Adrenal gland (tissue), 12 donors: ENCODE results near the gene C1orf52. TPM values are rescaled to one million over a fixed set of nuclear protein-coding genes. Genes with fewer than 3 reads are reported as not detected.

ENCODE experiments used
- DNase-seq, 7 donors: peaks; one replicate each; pipeline ENCODE4 v3.0.0-alpha.2; 2019 to 2020
- H3K27ac ChIP-seq, 5 donors: fragments of 200-600 bp; sonication (generic) in 4 of 5; 1 replicate in 3 of 5; 2 replicates in 2 of 5; pipeline versions ENCODE4 v1.5.1 to v1.8.0; 2016 to 2020; ENCODE audit warnings: mild to moderate bottlenecking in 1 of 5
- H3K27me3 ChIP-seq: fragments of 200-600 bp; 2 replicates; pipeline ENCODE4 v1.8.0; 2021
- H3K36me3 ChIP-seq, 2 donors: fragments of 200-600 bp; replicated peaks in 1 of 2; 1 replicate in 1 of 2; 2 replicates in 1 of 2; pipeline versions ENCODE4 v1.5.1 to v1.8.0; 2018 to 2022
- H3K4me1 ChIP-seq, 2 donors: fragments of 200-600 bp; replicated peaks in 1 of 2; 1 replicate in 1 of 2; 2 replicates in 1 of 2; pipeline versions ENCODE4 v1.5.1 to v1.8.0; 2018 to 2021
- H3K4me3 ChIP-seq, 4 donors: fragments of 200-600 bp; sonication (generic) in 3 of 4; one replicate each; pipeline ENCODE4 v1.5.1; 2016 to 2018
- H3K9me3 ChIP-seq, 3 donors: fragments of 200-600 bp; sonication (generic) in 1 of 3; replicated peaks in 1 of 3; 1 replicate in 2 of 3; 2 replicates in 1 of 3; pipeline versions ENCODE4 v1.5.1 to v1.8.0; 2016 to 2021
- CTCF ChIP-seq, 6 experiments: fragments of 450-650 bp in 4 of 6; fragments of 200-600 bp in 2 of 6; sonication (generic) in 1 of 6; IDR thresholded peaks; 1 replicate in 5 of 6; 2 replicates in 1 of 6; pipeline versions ENCODE4 v1.5.1 to v1.8.0; 2016 to 2021; ENCODE audit warnings: antibody characterized with exemption in 6 of 6, mild to moderate bottlenecking in 2 of 6, moderate library complexity in 1 of 6
- POLR2A ChIP-seq, 2 donors: fragments of 450-650 bp; IDR thresholded peaks; one replicate each; pipeline ENCODE4 v1.6.1; 2017; ENCODE audit warnings: antibody characterized with exemption in 2 of 2, mild to moderate bottlenecking in 2 of 2, moderate library complexity in 1 of 2
- WGBS, 4 donors: extraction: QIAGEN DNeasy Blood & Tissue Kit in 2 of 4; methylation state at CpG; one replicate each; pipeline versions ENCODE4 v1.1.5 to v1.1.7; 2013 to 2017; 5-methylcytosine and 5-hydroxymethylcytosine counted together
- intact Hi-C, 2 donors: fragments of 100-400 bp; cut with DNase I; formaldehyde crosslinking; loops; one replicate each; pipeline versions ENCODE4 v1.14.1 to v1.15.0; 2022 to 2023
- polyA plus RNA-seq, 3 donors: library from polyadenylated mRNA; stranded (reverse); fragments of 200-250 nt in 2 of 3; fragments of 350-450 nt in 1 of 3; fragmentation: Illumina TruSeq in 1 of 3; extraction: RNeasy Lipid Tissue Mini Kit (QIAGEN cat#74804) in 1 of 3; gene quantifications; one replicate each; pipeline ENCODE4 v1.2.3, GENCODE V29; 2013 to 2014
- total RNA-seq, 9 donors: library from RNA; depleted of rRNA in 4 of 9; stranded (reverse); fragments of >200 nt in 4 of 9; fragments of 120-200 nt in 1 of 9; fragmentation: NEBNext Ultra II Directional in 1 of 9; extraction: Animal tissue kit (Norgen Biotek cat#: 25700) in 1 of 9; gene quantifications; one replicate each; pipeline versions ENCODE4 v1.1.0 to v1.2.4, GENCODE V29; 2013 to 2023
- donor health status: healthy with polysubstance abuse.
- donor health status: Bipolar disorder and iron deficiency.
- donor health status: DM: yes; HTN: yes; CAD: no.
- donor health status: DM: no; HTN: no; CAD: no.
- donor health status: DM: no; HTN: no; CAD: no.
- donor health status: DM: yes; HTN: yes; CAD: no.

C1orf52 gene
- total and polyA plus RNA-seq, 12 donors, result 6.5 to 29.1 (median 18.1) TPM

- no peak for TF ChIP-seq CTCF (IDR thresholded peaks at IDR 0.05)
- TF ChIP-seq POLR2A (IDR thresholded peaks at IDR 0.05), result no peak
- no peak overlapping the region for H3K27ac ChIP-seq
- H3K27me3 ChIP-seq, result no peaks in the 10 kb centered on the region
- no peaks in the 10 kb centered on the region for H3K4me1 ChIP-seq
- intact Hi-C loops, result no loop called here
- no peaks in the 10 kb centered on the region for H3K36me3 ChIP-seq
- no peaks in the 10 kb centered on the region for H3K9me3 ChIP-seq
- no peak overlapping the region for H3K4me3 ChIP-seq
- WGBS, 4 donors, result 71 to 81% (median 77%) methylated on average over 5 of the region's 5 CpGs
- DNase-seq, result no peak
Observed at GRCh38 chr1:85223334-85223733, 36.1 kb downstream of the C1orf52 start.

DNA sequence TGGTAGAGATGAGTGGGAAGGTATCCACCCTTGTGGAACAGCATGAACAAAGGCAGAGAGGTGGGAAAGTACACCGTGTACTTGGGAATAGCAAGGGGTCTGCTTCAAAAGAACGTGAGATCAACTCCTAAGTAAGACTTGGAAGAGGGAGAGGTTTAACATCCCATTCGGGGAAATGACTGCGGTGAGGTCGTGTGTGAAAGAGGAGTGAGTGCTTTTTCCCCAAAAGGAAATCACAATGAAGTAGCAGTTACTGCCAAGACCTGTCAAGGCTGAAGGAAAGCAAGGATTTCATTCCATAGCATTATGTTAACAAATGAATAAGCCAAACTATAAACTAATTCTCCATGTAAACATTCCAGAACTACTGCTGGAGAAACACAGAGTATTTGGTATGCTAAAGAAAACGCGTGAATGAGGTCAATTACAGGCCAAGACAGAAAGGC, 38.7 kb downstream of the C1orf52 start:
- Histone ChIP-seq H3K36me3 (no peaks in the 10 kb centered on the region), H3K4me1 (no peaks in the 10 kb centered on the region), H3K27ac (no peak overlapping the region), H3K27me3 (no peaks in the 10 kb centered on the region), H3K9me3 (no peaks in the 10 kb centered on the region), H3K4me3 (no peak overlapping the region)
- intact Hi-C loops, result no loop called here
- DNase-seq, result no peak
- TF ChIP-seq CTCF (IDR thresholded peaks at IDR 0.05), result no peak
- TF ChIP-seq POLR2A (IDR thresholded peaks at IDR 0.05), result no peak
- 60 to 67% (median 62%) methylated on average over 7 of the region's 7 CpGs for WGBS, 4 donors

DNA sequence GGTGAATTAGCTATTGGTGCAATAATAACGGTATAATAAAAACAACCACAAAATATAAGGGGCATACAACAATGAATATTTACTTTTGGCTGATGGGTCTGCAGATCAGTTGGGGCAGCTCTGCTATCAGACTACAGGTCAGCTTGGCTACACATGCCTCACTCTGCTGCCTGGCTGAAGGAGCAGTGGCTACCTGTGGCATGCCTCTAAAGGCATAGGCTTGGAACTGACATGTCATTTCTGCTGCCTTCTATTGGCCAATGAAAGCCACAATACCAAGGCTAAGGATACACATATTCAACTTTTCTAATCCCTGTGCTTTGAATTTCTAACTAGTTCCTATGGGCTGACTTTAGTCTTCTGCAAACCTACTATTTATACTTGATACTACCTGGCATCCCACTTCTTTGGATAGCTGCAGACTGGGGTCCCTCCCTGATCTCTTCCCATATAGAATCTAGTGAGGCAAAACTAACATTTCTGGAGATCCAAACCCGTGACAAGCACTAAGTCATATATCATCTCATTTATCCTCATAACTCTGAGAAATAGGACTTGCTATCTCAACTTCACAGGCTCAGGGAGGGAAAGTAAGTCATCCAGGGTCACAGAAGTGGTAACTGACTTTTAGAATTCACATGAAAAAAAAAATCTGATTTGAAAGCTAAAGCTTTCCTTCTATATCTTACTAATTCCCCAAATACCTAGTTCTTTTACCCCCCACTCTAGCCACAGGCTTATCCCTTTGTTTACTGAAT, 39.4 kb downstream of the C1orf52 start:
- TF ChIP-seq CTCF (IDR thresholded peaks at IDR 0.05), result no peak
- no peak for TF ChIP-seq POLR2A (IDR thresholded peaks at IDR 0.05)
- no peaks in the 10 kb centered on the region for H3K36me3 ChIP-seq
- no peaks in the 10 kb centered on the region for H3K27me3 ChIP-seq
- intact Hi-C loops, result no loop called here
- no peak for DNase-seq
- no peak overlapping the region for H3K4me3 ChIP-seq
- 67 to 93% (median 80%) methylated on average over 2 of the region's 2 CpGs for WGBS, 4 donors
- H3K9me3 ChIP-seq, result no peaks in the 10 kb centered on the region
- H3K27ac ChIP-seq, result no peak overlapping the region
- no peaks in the 10 kb centered on the region for H3K4me1 ChIP-seq

DNA sequence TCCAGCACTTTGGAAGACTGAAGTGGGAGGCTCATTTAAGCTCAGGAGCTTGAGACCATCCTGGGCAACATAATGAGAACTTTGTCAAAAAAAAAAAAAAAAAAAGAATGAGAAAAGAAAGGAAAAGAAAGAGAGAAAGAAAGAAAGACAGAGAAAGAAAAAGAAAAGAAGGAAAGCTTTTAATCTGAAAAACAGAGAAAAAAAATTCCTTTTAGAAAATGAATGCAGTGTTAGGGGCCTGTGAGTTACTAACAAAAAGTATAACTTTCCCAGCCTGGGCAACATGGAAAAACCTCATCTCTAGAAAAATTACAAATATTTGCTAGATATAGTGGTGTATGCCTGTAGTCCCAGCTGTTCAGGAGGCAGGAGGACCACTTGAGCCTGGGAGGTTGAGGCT, 42.8 kb downstream of the C1orf52 start:
- TF ChIP-seq POLR2A (IDR thresholded peaks at IDR 0.05) (no peak), CTCF (IDR thresholded peaks at IDR 0.05) (no peak)
- Histone ChIP-seq H3K4me1 (no peaks in the 10 kb centered on the region), H3K4me3 (no peak overlapping the region), H3K9me3 (no peaks in the 10 kb centered on the region), H3K36me3 (no peaks in the 10 kb centered on the region), H3K27ac (no peak overlapping the region), H3K27me3 (no peaks in the 10 kb centered on the region)
- DNase-seq, result no peak
- intact Hi-C loops, result no loop called here
